H7 (cell line): ENCODE results near the gene PTPRM. TPM values are rescaled to one million over a fixed set of nuclear protein-coding genes. Genes with fewer than 3 reads are reported as not detected.
A peak's percentile ranks its signal among the peaks of the same experiment; 100 is the strongest.

Experiments used
- DNase-seq: peaks from one replicate; pipeline ENCODE4 v3.0.0; 2012
- H3K27me3 ChIP-seq: 2 replicates; pipeline ENCODE4 v1.6.0; 2011; ENCODE audit warnings: mild to moderate bottlenecking, low read length; ENCODE audit not compliant: control insufficient read depth, insufficient read depth
- H3K36me3 ChIP-seq: replicated peaks from 2 replicates; pipeline ENCODE4 v1.5.1; 2011; ENCODE audit warnings: low read length; ENCODE audit not compliant: control insufficient read depth, insufficient read depth
- H3K4me3 ChIP-seq: 2 replicates; pipeline ENCODE4 v1.5.1; 2011; ENCODE audit warnings: low read depth, mild to moderate bottlenecking, control low read depth, low read length, moderate library complexity; ENCODE audit not compliant: insufficient read depth
- total RNA-seq: library from RNA; depleted of rRNA; stranded (reverse); fragments of >200 nt; shearing (Covaris generic); gene quantifications from 2 replicates; pipeline ENCODE4 v1.2.3, GENCODE V29; 2014

PTPRM gene
- total RNA-seq, 1 experiment from 2014 or later = 14.4 TPM

- Histone ChIP-seq H3K36me3 (no peaks in the 10 kb centered on the region), H3K27me3 (no peaks in the 10 kb centered on the region), H3K4me3 (no peak overlapping the region)
- no peak for DNase-seq
Observed at GRCh38 chr18:8413189-8413588, 846.1 kb downstream of the PTPRM start.

- Histone ChIP-seq H3K27me3 (no peaks in the 10 kb centered on the region), H3K4me3 (no peak overlapping the region), H3K36me3 (no peaks in the 10 kb centered on the region)
- DNase-seq = no peak
Observed at GRCh38 chr18:8413751-8414150, 846.6 kb downstream of the PTPRM start.

- DNase-seq = peak; percentile 36
- no peaks in the 10 kb centered on the region for H3K36me3 ChIP-seq
- no peak overlapping the region for H3K4me3 ChIP-seq
- H3K27me3 ChIP-seq = no peaks in the 10 kb centered on the region
Observed at GRCh38 chr18:8416212-8417019, 849.3 kb downstream of the PTPRM start.

- H3K4me3 ChIP-seq = no peak overlapping the region
- no peak for DNase-seq
- no peaks in the 10 kb centered on the region for H3K36me3 ChIP-seq
- no peaks in the 10 kb centered on the region for H3K27me3 ChIP-seq
Observed at GRCh38 chr18:8422391-8422790, 855.3 kb downstream of the PTPRM start.

GRCh38 chr18:8423051-8423557 lies 856.0 kb downstream of the PTPRM start:
- no peak overlapping the region for H3K4me3 ChIP-seq
- no peak for DNase-seq
- no peaks in the 10 kb centered on the region for H3K27me3 ChIP-seq
- no peaks in the 10 kb centered on the region for H3K36me3 ChIP-seq

- Histone ChIP-seq H3K27me3 (no peaks in the 10 kb centered on the region), H3K36me3 (no peaks in the 10 kb centered on the region), H3K4me3 (no peak overlapping the region)
- peak; percentile 60 for DNase-seq
Observed at GRCh38 chr18:8424481-8424880, 857.4 kb downstream of the PTPRM start.

GRCh38 chr18:8424917-8425725 lies 858.0 kb downstream of the PTPRM start:
- no peak for DNase-seq
- H3K27me3 ChIP-seq = no peaks in the 10 kb centered on the region

GRCh38 chr18:8426401-8426800 lies 859.3 kb downstream of the PTPRM start:
- no peaks in the 10 kb centered on the region for H3K27me3 ChIP-seq
- no peaks in the 10 kb centered on the region for H3K36me3 ChIP-seq
- peak; percentile 82 for DNase-seq
- no peak overlapping the region for H3K4me3 ChIP-seq

More at GRCh38 chr18:8424917-8425725, 858.0 kb downstream of the PTPRM start:
- no peak overlapping the region for H3K4me3 ChIP-seq
- H3K36me3 ChIP-seq = no peaks in the 10 kb centered on the region

GRCh38 chr18:8427339-8427738 lies 860.2 kb downstream of the PTPRM start:
- no peak for DNase-seq
- Histone ChIP-seq H3K36me3 (no peaks in the 10 kb centered on the region), H3K4me3 (no peak overlapping the region), H3K27me3 (no peaks in the 10 kb centered on the region)

GRCh38 chr18:8428951-8429350 lies 861.8 kb downstream of the PTPRM start:
- Histone ChIP-seq H3K27me3 (no peaks in the 10 kb centered on the region), H3K36me3 (no peaks in the 10 kb centered on the region), H3K4me3 (no peak overlapping the region)
- DNase-seq = no peak

GRCh38 chr18:8431036-8431435 lies 863.9 kb downstream of the PTPRM start:
- DNase-seq = no peak
- no peaks in the 10 kb centered on the region for H3K27me3 ChIP-seq
- no peaks in the 10 kb centered on the region for H3K36me3 ChIP-seq
- H3K4me3 ChIP-seq = no peak overlapping the region

- Histone ChIP-seq H3K36me3 (no peaks in the 10 kb centered on the region), H3K4me3 (no peak overlapping the region), H3K27me3 (no peaks in the 10 kb centered on the region)
- no peak for DNase-seq
Observed at GRCh38 chr18:8433323-8433722, 866.2 kb downstream of the PTPRM start.

- no peaks in the 10 kb centered on the region for H3K36me3 ChIP-seq
- DNase-seq = no peak
- H3K4me3 ChIP-seq = no peak overlapping the region
- H3K27me3 ChIP-seq = no peaks in the 10 kb centered on the region
Observed at GRCh38 chr18:8433771-8434170, 866.7 kb downstream of the PTPRM start.

GRCh38 chr18:8435376-8435775 lies 868.3 kb downstream of the PTPRM start:
- no peaks in the 10 kb centered on the region for H3K36me3 ChIP-seq

GRCh38 chr18:8439055-8439454 lies 871.9 kb downstream of the PTPRM start:
- no peaks in the 10 kb centered on the region for H3K36me3 ChIP-seq
- no peaks in the 10 kb centered on the region for H3K27me3 ChIP-seq
- no peak for DNase-seq
- H3K4me3 ChIP-seq = no peak overlapping the region

More at GRCh38 chr18:8435376-8435775, 868.3 kb downstream of the PTPRM start:
- no peaks in the 10 kb centered on the region for H3K27me3 ChIP-seq
- H3K4me3 ChIP-seq = no peak overlapping the region
- DNase-seq = no peak
